GM12891 (cell line): ENCODE measurements around the gene SPATA12.

Experiments used
- DNase-seq: peaks from one replicate; pipeline ENCODE4 v3.0.0; 2011; ENCODE audit warnings: low spot score; ENCODE audit not compliant: insufficient read length
- FAIRE-seq: peaks from 2 replicates; lab custom pipeline; 2011; peaks lifted over from hg19 to GRCh38; lab: Jason Lieb, UNC
- PAX5 ChIP-seq: IDR thresholded peaks from 2 replicates; pipeline ENCODE4 v1.6.1; 2011; ENCODE audit warnings: low read length, moderate library complexity, mild to moderate bottlenecking; ENCODE audit not compliant: insufficient read depth, severe bottlenecking
- POLR2A ChIP-seq: IDR thresholded peaks from 2 replicates; pipeline ENCODE4 v1.6.1; 2011; ENCODE audit warnings: low read depth, low read length, control low read depth
- POLR2AphosphoS5 ChIP-seq: IDR thresholded peaks from 2 replicates; pipeline ENCODE4 v1.6.1; 2011; ENCODE audit warnings: low read depth, low read length, control low read depth
- POU2F2 ChIP-seq: IDR thresholded peaks from 2 replicates; pipeline ENCODE4 v1.6.1; 2011; ENCODE audit warnings: low read depth, mild to moderate bottlenecking, control low read depth, low read length, moderate library complexity
- SPI1 ChIP-seq: IDR thresholded peaks from 2 replicates; pipeline ENCODE4 v1.6.1; 2011; ENCODE audit warnings: low read depth, low read length, control low read depth
- TAF1 ChIP-seq: IDR thresholded peaks from 2 replicates; pipeline ENCODE4 v1.6.1; 2011; ENCODE audit warnings: low read depth, low read length, control low read depth

Gene SPATA12

DNA sequence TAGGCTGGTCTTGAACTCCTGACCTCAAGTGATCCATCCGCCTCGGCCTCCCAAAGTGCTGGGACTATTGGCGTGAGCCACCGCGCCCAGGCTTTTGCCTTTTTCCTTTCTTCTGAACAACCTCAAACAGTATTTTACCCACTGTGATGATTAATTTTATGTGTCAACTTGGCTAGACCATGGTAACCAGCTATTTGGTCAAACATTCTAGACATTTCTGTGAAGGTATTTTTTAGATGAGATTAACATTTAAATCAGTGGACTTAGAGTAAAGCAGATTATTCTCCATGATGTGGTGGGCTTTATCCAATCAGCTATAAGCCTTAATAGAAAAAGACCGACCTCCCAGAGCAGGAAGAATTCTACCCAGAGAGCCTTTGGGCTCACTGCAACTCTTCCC lies 6.0 kb downstream of the SPATA12 start:
- TF ChIP-seq POU2F2 (no peak), SPI1 (no peak), TAF1 (no peak), PAX5 (no peak), POLR2A (no peak), POLR2AphosphoS5 (no peak)
- FAIRE-seq = no peak

DNA sequence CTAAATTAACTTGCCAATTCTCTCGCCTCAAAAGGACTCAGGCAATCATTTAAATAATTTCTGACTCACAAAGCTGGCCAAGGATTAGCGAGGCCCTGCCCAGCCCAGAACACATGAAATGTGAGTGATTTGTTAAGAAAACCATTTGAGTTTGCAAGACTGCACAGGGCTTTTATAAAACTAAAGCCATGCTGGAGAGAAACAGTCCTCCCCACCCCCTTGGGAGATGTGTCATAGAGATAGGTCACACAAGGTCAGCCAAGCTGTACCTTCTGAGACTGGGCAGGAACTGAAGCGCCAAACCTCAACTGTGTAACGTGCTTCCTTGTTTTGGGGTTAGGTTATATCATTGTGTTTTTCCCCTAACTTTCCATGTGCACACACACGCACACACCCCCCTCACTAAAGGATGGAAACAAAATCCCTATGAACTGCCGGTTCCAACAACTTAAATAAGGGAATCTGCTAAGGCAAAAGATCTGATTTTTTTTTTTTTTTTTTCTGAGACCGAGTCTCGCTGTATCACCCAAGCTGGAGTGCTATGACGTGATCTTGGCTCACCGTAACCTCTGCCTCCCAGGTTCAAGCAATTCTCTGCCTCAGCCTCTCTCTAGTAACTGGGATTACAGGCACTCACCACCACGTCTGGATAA lies 8.1 kb downstream of the SPATA12 start:
- no peak for TF ChIP-seq POLR2AphosphoS5
- peak; percentile 79 for TF ChIP-seq POU2F2
- TF ChIP-seq SPI1 = peak; percentile 75
- TF ChIP-seq POLR2A = no peak
- TF ChIP-seq PAX5 = peak; percentile 96
- DNase-seq (peak; percentile 62), FAIRE-seq (peak; percentile 99)

More for the DNA sequence above, 6.0 kb downstream of the SPATA12 start:
- no peak for DNase-seq

DNA sequence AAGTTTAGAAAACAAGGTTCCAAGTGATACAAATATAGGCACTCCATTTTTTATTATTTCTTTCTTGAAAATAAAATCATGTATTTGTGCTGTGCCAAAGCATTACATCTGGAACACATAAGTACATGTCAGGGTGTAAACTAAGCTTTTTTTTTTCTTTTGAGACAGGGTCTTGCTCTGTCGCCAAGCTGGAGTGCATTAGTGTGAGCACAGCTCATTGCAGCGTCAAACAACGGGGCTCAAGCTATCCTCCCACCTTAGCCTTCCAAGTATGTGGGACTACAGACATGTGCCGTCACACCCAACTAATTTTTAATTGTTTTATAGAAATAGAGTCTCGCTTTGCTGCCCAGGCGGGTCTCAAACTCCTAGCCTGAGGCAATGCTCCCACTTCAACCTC lies 9.0 kb downstream of the SPATA12 start:
- no peak for DNase-seq
- no peak for FAIRE-seq
- TF ChIP-seq POLR2A (no peak), PAX5 (no peak), POU2F2 (no peak), SPI1 (no peak), TAF1 (no peak), POLR2AphosphoS5 (no peak)

DNA sequence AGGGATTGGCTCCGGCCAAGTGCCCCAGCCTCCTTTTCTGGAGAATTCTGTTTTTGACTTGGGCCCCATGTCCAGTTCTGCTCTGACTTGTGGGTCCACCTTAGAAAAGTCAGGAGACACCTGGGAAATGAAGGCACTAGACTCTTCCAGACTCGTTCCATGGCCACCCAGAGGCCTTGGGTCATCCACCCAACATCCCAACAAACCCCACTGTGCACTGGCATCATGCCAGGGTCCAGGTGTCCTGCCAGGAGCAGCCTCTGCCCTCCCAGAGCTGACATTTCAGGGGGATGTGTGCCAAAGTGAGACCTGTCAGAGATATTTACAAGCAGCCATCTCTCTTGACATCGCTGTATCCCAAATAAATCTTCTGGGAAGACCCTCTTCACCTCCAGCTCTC lies 13.2 kb downstream of the SPATA12 start:
- DNase-seq = no peak
- no peak for FAIRE-seq
- TF ChIP-seq POLR2AphosphoS5 = no peak
- TF ChIP-seq POLR2A = no peak
- TF ChIP-seq POU2F2 = no peak
- TF ChIP-seq SPI1 = no peak
- no peak for TF ChIP-seq TAF1
- TF ChIP-seq PAX5 = no peak

DNA sequence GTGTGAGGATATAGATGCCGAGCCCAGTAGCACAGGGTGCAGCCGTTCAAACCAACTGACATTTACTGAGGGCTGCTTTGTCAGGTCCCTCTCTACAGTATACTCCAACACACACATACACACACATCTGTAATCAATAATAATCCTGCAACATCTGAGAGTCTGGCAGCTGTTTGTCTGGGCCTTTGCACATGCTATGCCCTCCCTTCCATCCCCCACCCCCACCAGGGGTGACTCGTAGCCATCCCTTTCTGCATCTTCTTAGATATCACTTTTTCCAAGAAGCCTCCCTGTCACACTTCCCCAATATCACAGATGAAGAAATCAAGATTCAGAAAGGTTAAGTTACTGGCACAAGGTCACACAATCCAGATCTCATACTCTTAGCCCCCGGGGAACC lies 13.7 kb downstream of the SPATA12 start:
- FAIRE-seq (no peak), DNase-seq (no peak)
- TF ChIP-seq POU2F2 = no peak
- no peak for TF ChIP-seq POLR2A
- no peak for TF ChIP-seq TAF1
- TF ChIP-seq PAX5 = no peak
- no peak for TF ChIP-seq POLR2AphosphoS5
- TF ChIP-seq SPI1 = no peak

DNA sequence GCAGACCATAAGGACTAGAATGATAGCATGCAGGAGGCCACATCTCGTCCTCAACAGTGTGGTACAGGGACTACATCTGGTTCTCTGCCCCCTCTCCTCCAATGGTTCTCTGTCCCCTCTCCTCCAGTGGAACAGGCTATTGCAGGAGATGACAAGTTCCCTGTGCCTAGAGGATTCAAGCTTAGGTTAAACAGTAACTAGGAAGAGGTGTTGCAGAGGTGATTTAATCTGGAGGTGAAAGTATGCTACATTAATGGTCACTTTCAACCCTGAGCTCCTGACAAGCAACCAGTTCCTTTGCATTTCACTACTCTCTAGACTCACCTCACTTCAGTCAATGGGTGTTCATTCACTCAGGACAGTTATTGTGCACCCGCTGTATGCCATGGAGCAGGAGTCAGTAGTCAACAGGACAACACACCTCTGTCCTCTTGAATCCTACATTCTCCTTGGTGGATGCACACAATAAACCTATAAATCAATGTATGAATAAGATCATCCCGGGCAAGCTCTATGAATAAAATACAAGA lies 16.0 kb downstream of the SPATA12 start:
- TF ChIP-seq TAF1 (no peak), POU2F2 (no peak), SPI1 (no peak), POLR2A (no peak), POLR2AphosphoS5 (no peak), PAX5 (no peak)
- DNase-seq = no peak
- no peak for FAIRE-seq

DNA sequence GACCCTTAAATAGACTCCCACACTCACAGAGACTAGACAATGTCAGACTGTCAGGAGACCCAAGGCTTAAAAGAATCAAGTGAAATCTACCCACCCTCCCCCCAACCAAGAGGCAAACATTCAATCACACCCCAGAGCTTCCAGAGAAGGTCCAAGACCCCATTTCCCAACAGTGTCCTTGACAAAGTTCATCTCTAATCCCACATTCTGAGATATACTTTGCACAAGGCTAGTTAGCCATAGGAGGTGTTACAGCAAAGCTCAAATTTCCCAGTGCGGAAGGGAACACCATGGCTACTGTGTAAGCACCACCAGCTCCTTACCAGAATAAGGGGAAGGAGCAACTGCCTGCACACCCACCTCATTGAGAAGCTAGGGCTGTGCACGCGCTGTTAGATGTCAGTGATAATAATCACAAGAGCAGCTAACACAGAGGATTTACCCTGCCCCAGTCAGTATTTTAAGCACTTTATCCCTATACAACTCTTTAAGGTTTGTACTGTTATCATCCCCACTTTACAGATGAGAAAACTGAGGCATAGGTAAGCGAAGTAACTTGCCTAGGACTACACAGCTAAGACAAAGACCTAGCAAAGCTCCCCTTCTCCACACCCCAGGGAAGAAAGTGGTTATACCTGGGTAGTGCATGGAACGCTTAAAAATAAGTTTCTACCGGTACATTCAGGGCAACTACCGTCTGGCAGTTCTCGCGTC lies 17.3 kb downstream of the SPATA12 start:
- DNase-seq (no peak), FAIRE-seq (no peak)
- TF ChIP-seq POLR2AphosphoS5 (no peak), POU2F2 (no peak), SPI1 (no peak), PAX5 (no peak), TAF1 (no peak), POLR2A (no peak)

DNA sequence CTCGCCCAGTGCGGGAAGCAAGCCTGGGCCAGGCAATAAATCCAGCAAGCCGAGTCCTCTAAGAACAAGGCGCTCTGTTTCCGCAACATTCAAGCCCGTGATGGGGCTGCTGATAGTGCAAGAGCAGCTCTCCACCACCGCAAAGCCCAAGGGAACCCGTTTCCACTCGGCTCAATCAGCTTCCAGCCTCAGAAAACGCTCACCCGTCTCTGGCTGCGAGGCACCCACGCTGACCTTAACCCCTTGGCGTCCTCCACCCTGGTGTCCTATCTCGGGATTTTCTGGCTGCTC lies 17.8 kb downstream of the SPATA12 start:
- TF ChIP-seq PAX5 (no peak), SPI1 (no peak), TAF1 (no peak), POU2F2 (no peak), POLR2A (no peak), POLR2AphosphoS5 (no peak)
- FAIRE-seq (peak; percentile 72), DNase-seq (peak; percentile 36)
